Osteocyte (in vitro differentiated cells): Measurements from ENCODE around the gene ATG2B. TPM values are rescaled to one million over a fixed set of nuclear protein-coding genes. Genes with fewer than 3 reads are reported as not detected.

ENCODE experiments used
- DNase-seq: peaks from one replicate; pipeline ENCODE4 v3.0.0; 2021; ENCODE audit warnings: mixed read lengths; ENCODE audit not compliant: unreplicated experiment; ENCODE audit errors: extremely low spot score
- H3K27ac Mint-ChIP-seq: one replicate; pipeline ENCODE4 v1.8.0; 2021; ENCODE audit warnings: mild to moderate bottlenecking, mixed read lengths; ENCODE audit not compliant: unreplicated experiment
- H3K27me3 Mint-ChIP-seq: one replicate; pipeline ENCODE4 v1.8.0; 2021; ENCODE audit warnings: mixed read lengths; ENCODE audit not compliant: unreplicated experiment
- H3K36me3 Mint-ChIP-seq: one replicate; pipeline ENCODE4 v1.8.0; 2021; ENCODE audit warnings: mixed read lengths; ENCODE audit not compliant: unreplicated experiment
- H3K4me1 Mint-ChIP-seq: one replicate; pipeline ENCODE4 v1.8.0; 2021; ENCODE audit warnings: mixed read lengths; ENCODE audit not compliant: unreplicated experiment
- H3K4me3 Mint-ChIP-seq: one replicate; pipeline ENCODE4 v1.8.0; 2021; ENCODE audit warnings: mild to moderate bottlenecking, moderate library complexity, mixed read lengths; ENCODE audit not compliant: unreplicated experiment
- H3K9me3 Mint-ChIP-seq: one replicate; pipeline ENCODE4 v1.8.0; 2021; ENCODE audit warnings: mixed read lengths; ENCODE audit not compliant: unreplicated experiment
- CTCF ChIP-seq: fragments of 200-600 bp; sonication (generic); IDR thresholded peaks from 2 replicates; pipeline ENCODE4 v1.5.0; 2021; ENCODE audit warnings: antibody characterized with exemption, mild to moderate bottlenecking, moderate library complexity
- total RNA-seq: library from RNA; stranded (reverse); gene quantifications from 2 replicates; pipeline ENCODE4 v1.2.1, GENCODE V29; 2021

ATG2B gene
- total RNA-seq, 1 donor from 2014 or later, result 26.9 TPM

GRCh38 chr14:96297997-96298515 is 65.1 kb downstream of the ATG2B start:
- peaks cover 32% of the 10 kb centered on the region for H3K36me3 Mint-ChIP-seq
- H3K27me3 Mint-ChIP-seq, result no peaks in the 10 kb centered on the region
- no peaks in the 10 kb centered on the region for H3K9me3 Mint-ChIP-seq
- TF ChIP-seq CTCF, result no peak
- H3K27ac Mint-ChIP-seq, result no peak overlapping the region
- no peaks in the 10 kb centered on the region for H3K4me1 Mint-ChIP-seq
- no peak for DNase-seq
- no peak overlapping the region for H3K4me3 Mint-ChIP-seq

- no peak for DNase-seq
- Mint-ChIP-seq H3K9me3 (no peaks in the 10 kb centered on the region), H3K4me3 (no peak overlapping the region), H3K4me1 (no peaks in the 10 kb centered on the region), H3K36me3 (peaks cover 29% of the 10 kb centered on the region), H3K27me3 (no peaks in the 10 kb centered on the region), H3K27ac (no peak overlapping the region)
- TF ChIP-seq CTCF, result peak; percentile 64
Observed at GRCh38 chr14:96297000-96297399, 66.1 kb downstream of the ATG2B start.

- Mint-ChIP-seq H3K4me3 (no peak overlapping the region), H3K9me3 (no peaks in the 10 kb centered on the region), H3K27ac (no peak overlapping the region), H3K27me3 (no peaks in the 10 kb centered on the region), H3K36me3 (peaks cover 35% of the 10 kb centered on the region), H3K4me1 (no peaks in the 10 kb centered on the region)
- no peak for DNase-seq
- TF ChIP-seq CTCF, result no peak
Observed at GRCh38 chr14:96294246-96294645, 68.9 kb downstream of the ATG2B start.

DNA sequence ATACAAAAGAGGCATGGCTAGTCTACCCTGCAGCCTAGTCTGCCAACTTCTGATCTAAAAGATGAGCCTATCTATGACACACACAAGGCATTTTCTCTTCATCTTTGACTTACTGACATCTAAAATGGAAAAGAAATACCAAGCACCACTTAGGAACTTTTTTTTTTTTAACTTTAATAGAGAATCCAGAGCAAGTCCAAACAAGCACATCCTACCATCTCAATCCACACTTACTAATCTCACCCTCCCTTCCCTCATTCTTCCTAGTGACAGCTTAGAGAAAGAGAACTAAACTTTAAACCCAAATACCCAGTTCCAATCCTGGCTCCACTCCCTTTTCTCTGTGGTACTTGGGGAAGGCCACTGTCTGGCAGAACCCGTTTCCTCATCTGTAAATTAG is 75.3 kb downstream of the ATG2B start:
- peaks cover 5% of the 10 kb centered on the region for H3K4me1 Mint-ChIP-seq
- TF ChIP-seq CTCF, result no peak

GRCh38 chr14:96286251-96286650 is 76.9 kb downstream of the ATG2B start:
- Mint-ChIP-seq H3K27ac (no peak overlapping the region), H3K9me3 (no peaks in the 10 kb centered on the region), H3K36me3 (peaks cover 41% of the 10 kb centered on the region), H3K4me3 (no peak overlapping the region), H3K4me1 (peaks cover 20% of the 10 kb centered on the region), H3K27me3 (no peaks in the 10 kb centered on the region)
- no peak for DNase-seq
- TF ChIP-seq CTCF, result no peak

More for the DNA sequence above, 75.3 kb downstream of the ATG2B start:
- Mint-ChIP-seq H3K9me3 (no peaks in the 10 kb centered on the region), H3K27me3 (no peaks in the 10 kb centered on the region), H3K4me3 (no peak overlapping the region), H3K27ac (no peak overlapping the region), H3K36me3 (peaks cover 43% of the 10 kb centered on the region)
- no peak for DNase-seq
